GM23338 (cell line): ENCODE results near the gene NFIC. TPM values are rescaled to one million over a fixed set of nuclear protein-coding genes. Genes with fewer than 3 reads are reported as not detected.

Source experiments
- ATAC-seq: fragments of 200-7000 bp; cut with Tn5 transposase; 3 replicates; pipeline ENCODE4 v1.9.1; 2020
- DNase-seq: peaks from one replicate; pipeline ENCODE4 v3.0.0-alpha.2; 2015; ENCODE audit warnings: low spot score
- H2AFZ ChIP-seq: fragments of 200-600 bp; sonication (generic); 2 replicates; pipeline ENCODE4 v1.8.0; 2016; ENCODE audit warnings: antibody characterized with exemption, mild to moderate bottlenecking, moderate library complexity
- H3F3A ChIP-seq: fragments of 200-600 bp; sonication (generic); replicated peaks from 2 replicates; pipeline ENCODE4 v1.8.0; 2017; ENCODE audit warnings: antibody characterized with exemption, mixed run types, low read depth
- H3K27ac ChIP-seq: fragments of 200-600 bp; sonication (generic); 2 replicates; pipeline ENCODE4 v1.6.1; 2016; ENCODE audit warnings: low read depth
- H3K27me3 ChIP-seq: fragments of 200-600 bp; sonication (generic); 2 replicates; pipeline ENCODE4 v1.8.0; 2016; ENCODE audit warnings: mild to moderate bottlenecking, mixed run types, moderate library complexity; ENCODE audit not compliant: insufficient read depth
- H3K36me3 ChIP-seq: fragments of 200-600 bp; sonication (generic); 2 replicates; pipeline ENCODE4 v1.8.0; 2016; ENCODE audit warnings: mild to moderate bottlenecking; ENCODE audit not compliant: insufficient read depth
- H3K4me1 ChIP-seq: fragments of 200-600 bp; sonication (generic); 2 replicates; pipeline ENCODE4 v1.8.0; 2016; ENCODE audit warnings: mild to moderate bottlenecking, moderate library complexity; ENCODE audit not compliant: insufficient read depth
- H3K4me2 ChIP-seq: fragments of 200-600 bp; sonication (generic); 2 replicates; pipeline ENCODE4 v1.7.1; 2017; ENCODE audit warnings: mixed run types
- H3K4me3 ChIP-seq: fragments of 200-600 bp; sonication (generic); 2 replicates; pipeline ENCODE4 v1.6.1; 2016; ENCODE audit warnings: mixed run types
- H3K79me2 ChIP-seq: fragments of 200-600 bp; sonication (generic); replicated peaks from 2 replicates; pipeline ENCODE4 v1.8.0; 2017; ENCODE audit warnings: mild to moderate bottlenecking; ENCODE audit not compliant: insufficient read depth
- H3K9me2 ChIP-seq: fragments of 200-600 bp; sonication (generic); 2 replicates; pipeline ENCODE4 v1.8.0; 2017; ENCODE audit not compliant: insufficient read depth
- H4K20me1 ChIP-seq: fragments of 200-600 bp; sonication (generic); replicated peaks from 2 replicates; pipeline ENCODE4 v1.8.0; 2017; ENCODE audit warnings: mild to moderate bottlenecking; ENCODE audit not compliant: insufficient read depth
- H3K27ac Mint-ChIP-seq: 2 replicates; pipeline ENCODE4 v1.8.0; 2020; ENCODE audit warnings: inconsistent platforms, mild to moderate bottlenecking, moderate library complexity, mixed read lengths
- H3K27me3 Mint-ChIP-seq: 3 replicates; pipeline ENCODE4 v1.8.0; 2022; ENCODE audit warnings: low read depth, mild to moderate bottlenecking, moderate library complexity, mixed read lengths, inconsistent platforms; ENCODE audit not compliant: insufficient read depth, poor library complexity
- H3K36me3 Mint-ChIP-seq: 3 replicates; pipeline ENCODE4 v1.8.0; 2021; ENCODE audit warnings: low read depth, mild to moderate bottlenecking, inconsistent platforms, moderate library complexity, mixed read lengths
- H3K4me1 Mint-ChIP-seq: 3 replicates; pipeline ENCODE4 v1.8.0; 2020; ENCODE audit warnings: mild to moderate bottlenecking, inconsistent platforms, mixed read lengths
- H3K4me3 Mint-ChIP-seq: 3 replicates; pipeline ENCODE4 v1.8.0; 2021; ENCODE audit warnings: moderate library complexity, mild to moderate bottlenecking, inconsistent platforms, mixed read lengths
- H3K9me3 Mint-ChIP-seq: 3 replicates; pipeline ENCODE4 v1.8.0; 2020; ENCODE audit warnings: moderate library complexity, mild to moderate bottlenecking, inconsistent platforms, mixed read lengths
- CREB1 ChIP-seq: fragments of 250-450 bp; sonication (Bioruptor Pico); IDR thresholded peaks from 2 replicates; pipeline ENCODE4 v1.5.0; 2020; ENCODE audit warnings: low read depth, mild to moderate bottlenecking, moderate library complexity
- EZH2 ChIP-seq: fragments of 200-600 bp; sonication (generic); IDR thresholded peaks from one replicate; pipeline ENCODE4 v1.8.0; 2017; ENCODE audit warnings: antibody characterized with exemption, mild to moderate bottlenecking, low read depth; ENCODE audit not compliant: unreplicated experiment
- JUNB ChIP-seq: IDR thresholded peaks from one replicate; pipeline ENCODE4 v1.6.1; 2016; ENCODE audit warnings: antibody characterized with exemption; ENCODE audit not compliant: unreplicated experiment
- NANOG ChIP-seq: IDR thresholded peaks from 2 replicates; pipeline ENCODE4 v1.6.1; 2016; ENCODE audit warnings: antibody characterized with exemption, borderline replicate concordance
- POLR2AphosphoS5 ChIP-seq: IDR thresholded peaks from 2 replicates; pipeline ENCODE4 v1.6.1; 2016; ENCODE audit warnings: antibody characterized with exemption, low read depth
- STAT1 ChIP-seq: IDR thresholded peaks from one replicate; pipeline ENCODE4 v1.6.1; 2016; ENCODE audit warnings: antibody characterized with exemption; ENCODE audit not compliant: unreplicated experiment
- ZNF114 ChIP-seq: fragments of 250-450 bp; sonication (Bioruptor Pico); IDR thresholded peaks from 2 replicates; pipeline ENCODE4 v1.5.0; 2020; ENCODE audit warnings: mild to moderate bottlenecking, moderate library complexity
- ZNF331 ChIP-seq: fragments of 250-450 bp; sonication (Bioruptor Pico); IDR thresholded peaks from 2 replicates; pipeline ENCODE4 v1.5.0; 2020; ENCODE audit warnings: low read depth, mild to moderate bottlenecking, moderate library complexity
- polyA plus RNA-seq: library from polyadenylated mRNA; unstranded; fragments of >200 nt; fragmentation: Nextera tagmentation; extraction: Ambion mirVana; gene quantifications from 2 replicates; pipeline ENCODE4 v1.2.1, GENCODE V29; 2016
- total RNA-seq: library from RNA; depleted of rRNA; stranded (reverse); fragments of >200 nt; shearing (Covaris generic); gene quantifications from 2 replicates; pipeline ENCODE4 v1.2.3, GENCODE V29; 2014
- TF ChIP-seq, protein P1 (sequence below): IDR thresholded peaks from one replicate; pipeline ENCODE4 v1.6.1; 2018; ENCODE audit warnings: antibody characterized with exemption; ENCODE audit not compliant: unreplicated experiment
- TF ChIP-seq, protein P2 (sequence below), 2 experiments: fragments of 200-600 bp in 1 of 2; sonication (generic) in 1 of 2; conservative IDR thresholded peaks; 2 replicates each; pipeline versions ENCODE4 v1.5.1 to v1.6.1; 2016 to 2017; ENCODE audit warnings: antibody characterized with exemption in 2 of 2, low read depth in 2 of 2, mild to moderate bottlenecking in 2 of 2, moderate library complexity in 1 of 2
- TF ChIP-seq, protein P3 (sequence below): IDR thresholded peaks from 2 replicates; pipeline ENCODE4 v1.6.1; 2016; ENCODE audit warnings: antibody characterized with exemption

Gene NFIC
- total and polyA plus RNA-seq, 2 experiments from 2014 or later, result 1.3 to 5.3 TPM

DNA sequence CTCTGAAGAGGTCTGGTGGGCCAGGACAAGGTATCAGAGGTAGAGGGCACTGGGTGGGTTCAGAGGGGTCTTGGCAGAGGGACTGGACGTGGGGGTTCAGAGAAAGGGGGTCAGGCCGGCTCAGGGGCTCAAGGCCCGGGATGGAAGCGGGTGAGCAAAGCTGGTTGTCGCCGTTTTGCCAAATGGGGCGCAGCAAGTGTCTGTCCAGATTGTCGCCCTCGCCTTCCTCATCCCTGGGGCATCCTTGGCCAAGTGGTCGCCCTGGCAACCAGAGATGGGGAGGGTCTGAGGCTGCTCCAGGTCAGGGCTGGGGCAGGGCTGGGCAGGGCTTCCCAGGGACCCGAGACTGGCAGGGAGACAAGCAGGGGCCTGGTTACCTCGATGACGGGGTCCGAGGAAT is 127.3 kb downstream of the NFIC start (continued):
- TF ChIP-seq, protein P1, sequence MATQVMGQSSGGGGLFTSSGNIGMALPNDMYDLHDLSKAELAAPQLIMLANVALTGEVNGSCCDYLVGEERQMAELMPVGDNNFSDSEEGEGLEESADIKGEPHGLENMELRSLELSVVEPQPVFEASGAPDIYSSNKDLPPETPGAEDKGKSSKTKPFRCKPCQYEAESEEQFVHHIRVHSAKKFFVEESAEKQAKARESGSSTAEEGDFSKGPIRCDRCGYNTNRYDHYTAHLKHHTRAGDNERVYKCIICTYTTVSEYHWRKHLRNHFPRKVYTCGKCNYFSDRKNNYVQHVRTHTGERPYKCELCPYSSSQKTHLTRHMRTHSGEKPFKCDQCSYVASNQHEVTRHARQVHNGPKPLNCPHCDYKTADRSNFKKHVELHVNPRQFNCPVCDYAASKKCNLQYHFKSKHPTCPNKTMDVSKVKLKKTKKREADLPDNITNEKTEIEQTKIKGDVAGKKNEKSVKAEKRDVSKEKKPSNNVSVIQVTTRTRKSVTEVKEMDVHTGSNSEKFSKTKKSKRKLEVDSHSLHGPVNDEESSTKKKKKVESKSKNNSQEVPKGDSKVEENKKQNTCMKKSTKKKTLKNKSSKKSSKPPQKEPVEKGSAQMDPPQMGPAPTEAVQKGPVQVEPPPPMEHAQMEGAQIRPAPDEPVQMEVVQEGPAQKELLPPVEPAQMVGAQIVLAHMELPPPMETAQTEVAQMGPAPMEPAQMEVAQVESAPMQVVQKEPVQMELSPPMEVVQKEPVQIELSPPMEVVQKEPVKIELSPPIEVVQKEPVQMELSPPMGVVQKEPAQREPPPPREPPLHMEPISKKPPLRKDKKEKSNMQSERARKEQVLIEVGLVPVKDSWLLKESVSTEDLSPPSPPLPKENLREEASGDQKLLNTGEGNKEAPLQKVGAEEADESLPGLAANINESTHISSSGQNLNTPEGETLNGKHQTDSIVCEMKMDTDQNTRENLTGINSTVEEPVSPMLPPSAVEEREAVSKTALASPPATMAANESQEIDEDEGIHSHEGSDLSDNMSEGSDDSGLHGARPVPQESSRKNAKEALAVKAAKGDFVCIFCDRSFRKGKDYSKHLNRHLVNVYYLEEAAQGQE, result no peak
- TF ChIP-seq ZNF114 (CRISPR knock-in tag) (no peak), NANOG (no peak), CREB1 (no peak), ZNF331 (CRISPR knock-in tag) (no peak), STAT1 (no peak), EZH2 (no peak), POLR2AphosphoS5 (no peak)
- TF ChIP-seq, protein P2, sequence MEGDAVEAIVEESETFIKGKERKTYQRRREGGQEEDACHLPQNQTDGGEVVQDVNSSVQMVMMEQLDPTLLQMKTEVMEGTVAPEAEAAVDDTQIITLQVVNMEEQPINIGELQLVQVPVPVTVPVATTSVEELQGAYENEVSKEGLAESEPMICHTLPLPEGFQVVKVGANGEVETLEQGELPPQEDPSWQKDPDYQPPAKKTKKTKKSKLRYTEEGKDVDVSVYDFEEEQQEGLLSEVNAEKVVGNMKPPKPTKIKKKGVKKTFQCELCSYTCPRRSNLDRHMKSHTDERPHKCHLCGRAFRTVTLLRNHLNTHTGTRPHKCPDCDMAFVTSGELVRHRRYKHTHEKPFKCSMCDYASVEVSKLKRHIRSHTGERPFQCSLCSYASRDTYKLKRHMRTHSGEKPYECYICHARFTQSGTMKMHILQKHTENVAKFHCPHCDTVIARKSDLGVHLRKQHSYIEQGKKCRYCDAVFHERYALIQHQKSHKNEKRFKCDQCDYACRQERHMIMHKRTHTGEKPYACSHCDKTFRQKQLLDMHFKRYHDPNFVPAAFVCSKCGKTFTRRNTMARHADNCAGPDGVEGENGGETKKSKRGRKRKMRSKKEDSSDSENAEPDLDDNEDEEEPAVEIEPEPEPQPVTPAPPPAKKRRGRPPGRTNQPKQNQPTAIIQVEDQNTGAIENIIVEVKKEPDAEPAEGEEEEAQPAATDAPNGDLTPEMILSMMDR (conservative IDR thresholded peaks at IDR 0.05; ENCODE audit: low read depth in 2 of 2), result no peak
- TF ChIP-seq, protein P3, sequence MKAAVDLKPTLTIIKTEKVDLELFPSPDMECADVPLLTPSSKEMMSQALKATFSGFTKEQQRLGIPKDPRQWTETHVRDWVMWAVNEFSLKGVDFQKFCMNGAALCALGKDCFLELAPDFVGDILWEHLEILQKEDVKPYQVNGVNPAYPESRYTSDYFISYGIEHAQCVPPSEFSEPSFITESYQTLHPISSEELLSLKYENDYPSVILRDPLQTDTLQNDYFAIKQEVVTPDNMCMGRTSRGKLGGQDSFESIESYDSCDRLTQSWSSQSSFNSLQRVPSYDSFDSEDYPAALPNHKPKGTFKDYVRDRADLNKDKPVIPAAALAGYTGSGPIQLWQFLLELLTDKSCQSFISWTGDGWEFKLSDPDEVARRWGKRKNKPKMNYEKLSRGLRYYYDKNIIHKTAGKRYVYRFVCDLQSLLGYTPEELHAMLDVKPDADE, result no peak

DNA sequence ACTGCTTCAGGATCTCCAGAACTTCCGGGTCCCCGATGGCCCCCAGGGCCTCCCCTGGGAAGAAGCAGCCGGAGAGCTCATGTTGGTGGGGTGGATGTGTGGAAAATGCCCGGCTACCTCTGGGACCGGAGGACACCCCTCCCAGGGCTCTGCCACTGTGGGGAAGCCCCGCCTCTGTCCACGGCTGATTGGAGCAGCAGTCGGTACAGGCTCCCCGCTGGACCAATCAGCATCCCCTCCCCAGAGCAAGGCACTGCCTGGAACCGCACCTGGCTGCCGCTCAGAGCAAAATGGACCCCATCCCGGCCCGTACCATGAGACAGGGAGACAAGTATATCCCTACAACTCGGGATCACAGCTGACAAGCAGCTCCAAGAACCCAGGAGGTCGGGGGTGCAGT is 127.7 kb downstream of the NFIC start:
- Mint-ChIP-seq H3K9me3 (no peaks in the 10 kb centered on the region; the same call in 2 of the 3 replicates), H3K27me3 (peaks cover 8% of the 10 kb centered on the region), H3K4me1 (peaks cover 1% of the 10 kb centered on the region; the same call in 1 of the 3 replicates), H3K27ac (no peak overlapping the region), H3K36me3 (peaks cover 49% of the 10 kb centered on the region), H3K4me3 (no peak overlapping the region)
- H3F3A ChIP-seq, result 0 out of 2 replicates have a peak, but pooled peaks cover 4% of the 10 kb centered on the region
- peak; percentile 99 for ATAC-seq
- DNase-seq, result peak; percentile 86
- 0 out of 2 replicates have a peak, but pooled peaks cover under 1% of the 10 kb centered on the region for H3K4me1 ChIP-seq
- H3K79me2 ChIP-seq, result peaks cover 15% of the 10 kb centered on the region
- H3K4me3 ChIP-seq, result no peak overlapping the region
- peaks cover 1% of the 10 kb centered on the region; the same call in 1 of the 2 replicates for H4K20me1 ChIP-seq
- no peak overlapping the region for H3K4me2 ChIP-seq
- H2AFZ ChIP-seq, result no peak overlapping the region
- no peaks in the 10 kb centered on the region for H3K9me2 ChIP-seq
- H3K36me3 ChIP-seq, result peaks cover 5% of the 10 kb centered on the region; the same call in 1 of the 2 replicates
- H3K27me3 ChIP-seq, result no peaks in the 10 kb centered on the region
- no peak overlapping the region for H3K27ac ChIP-seq
- TF ChIP-seq NANOG (no peak), POLR2AphosphoS5 (no peak), STAT1 (no peak), ZNF114 (CRISPR knock-in tag) (no peak), EZH2 (no peak), ZNF331 (CRISPR knock-in tag) (no peak), JUNB (no peak), CREB1 (no peak)
- TF ChIP-seq, protein P3, result no peak
- TF ChIP-seq, protein P2 (conservative IDR thresholded peaks at IDR 0.05; ENCODE audit: low read depth in 2 of 2), result no peak
- TF ChIP-seq, protein P1, result no peak
